Stimulated activated CD4-positive, alpha-beta T cell treated with anti-CD3 and anti-CD28 coated beads, Interleukin-15, amount 100 ng/mL, for 24 hours (primary cell): Measurements from ENCODE around the gene SF1.

Experiments used
- DNase-seq: peaks from one replicate; pipeline ENCODE4 v3.0.0-alpha.2; 2020

Gene SF1

DNA sequence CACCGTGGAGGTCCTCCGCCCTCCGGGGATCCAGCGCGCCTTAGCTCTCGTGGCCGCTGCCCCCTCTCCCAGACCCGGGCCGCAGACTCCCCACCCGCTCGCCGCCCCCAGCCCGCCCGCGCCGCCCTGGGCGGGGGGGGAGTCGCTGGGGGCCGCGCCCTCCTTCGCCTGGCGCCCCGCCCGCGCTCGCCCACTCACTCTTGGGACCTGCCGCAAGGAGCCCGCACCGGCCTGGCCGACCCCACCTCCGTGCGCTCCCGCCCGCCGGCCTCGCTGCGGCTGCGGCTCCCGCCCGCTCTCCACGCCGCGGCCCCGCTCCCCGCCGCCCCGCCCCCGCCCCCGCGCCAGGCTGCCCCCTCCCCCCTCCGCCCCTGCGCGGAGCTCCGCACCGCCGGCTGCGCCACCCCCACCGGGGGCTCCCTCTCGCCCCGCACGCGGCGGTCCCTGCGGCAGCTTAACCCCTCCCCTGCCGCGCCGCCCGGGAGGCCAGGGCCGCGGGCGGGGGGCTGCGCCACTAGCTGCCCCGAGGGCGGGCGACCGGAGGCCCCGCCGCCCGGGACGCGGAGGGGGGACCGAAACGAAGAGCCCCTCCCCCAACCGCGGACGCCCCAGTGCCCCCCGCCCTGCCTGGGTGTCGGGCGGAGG lies 33.7 kb downstream of the SF1 start:
- peak; percentile 30 for DNase-seq

DNA sequence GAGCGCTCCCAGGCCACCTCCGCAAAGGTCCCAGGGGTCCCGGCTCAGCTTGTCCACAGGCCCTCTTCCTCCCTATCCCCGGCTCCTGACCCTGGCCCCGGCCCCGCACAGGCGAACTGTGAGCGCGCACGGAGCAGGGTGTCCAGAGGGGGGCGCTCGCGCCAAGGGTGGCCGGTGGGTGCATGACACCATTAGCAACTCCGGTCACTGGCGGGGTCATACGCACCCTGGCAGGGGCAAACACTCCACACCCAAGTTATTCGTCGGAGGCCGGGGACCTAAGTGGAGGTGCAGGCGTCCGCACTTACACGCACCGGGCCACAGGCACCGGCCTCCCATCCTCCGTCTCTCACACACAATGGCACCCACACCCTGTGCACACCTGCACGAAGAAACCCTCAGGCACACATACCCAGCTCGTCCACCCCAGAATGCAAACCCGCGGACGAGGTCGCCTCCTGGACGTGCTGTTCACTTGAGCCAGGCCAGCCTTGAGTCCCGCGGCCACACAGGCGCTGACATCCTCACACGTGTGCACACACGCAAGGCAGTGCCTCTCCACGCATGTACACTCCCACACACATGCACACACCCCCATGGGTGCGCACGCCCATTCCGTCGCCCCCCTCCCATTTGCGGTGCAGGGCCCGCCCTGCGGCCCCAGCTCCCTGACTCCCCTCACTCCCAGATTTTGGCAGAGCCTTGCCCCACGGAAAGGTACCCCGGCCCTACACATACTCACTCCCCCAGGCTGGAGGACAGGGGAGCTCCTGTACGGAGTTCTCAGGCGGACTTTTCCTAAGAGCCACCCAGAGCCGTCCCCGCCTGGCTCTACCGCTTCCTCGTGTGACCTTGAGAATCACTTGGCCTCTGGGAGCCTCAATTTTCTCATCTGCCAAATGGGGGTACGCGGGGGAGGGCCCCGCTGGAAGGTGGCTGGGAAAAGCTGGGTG lies 34.5 kb downstream of the SF1 start, which contains the start of gene RASGRP2:
Gene RASGRP2, minus strand, starts transcription at position 552 of the 953 bp plus-strand sequence. CDS start 1,276 bp downstream, outside the sequence.
- peak; percentile 81 for DNase-seq

DNA sequence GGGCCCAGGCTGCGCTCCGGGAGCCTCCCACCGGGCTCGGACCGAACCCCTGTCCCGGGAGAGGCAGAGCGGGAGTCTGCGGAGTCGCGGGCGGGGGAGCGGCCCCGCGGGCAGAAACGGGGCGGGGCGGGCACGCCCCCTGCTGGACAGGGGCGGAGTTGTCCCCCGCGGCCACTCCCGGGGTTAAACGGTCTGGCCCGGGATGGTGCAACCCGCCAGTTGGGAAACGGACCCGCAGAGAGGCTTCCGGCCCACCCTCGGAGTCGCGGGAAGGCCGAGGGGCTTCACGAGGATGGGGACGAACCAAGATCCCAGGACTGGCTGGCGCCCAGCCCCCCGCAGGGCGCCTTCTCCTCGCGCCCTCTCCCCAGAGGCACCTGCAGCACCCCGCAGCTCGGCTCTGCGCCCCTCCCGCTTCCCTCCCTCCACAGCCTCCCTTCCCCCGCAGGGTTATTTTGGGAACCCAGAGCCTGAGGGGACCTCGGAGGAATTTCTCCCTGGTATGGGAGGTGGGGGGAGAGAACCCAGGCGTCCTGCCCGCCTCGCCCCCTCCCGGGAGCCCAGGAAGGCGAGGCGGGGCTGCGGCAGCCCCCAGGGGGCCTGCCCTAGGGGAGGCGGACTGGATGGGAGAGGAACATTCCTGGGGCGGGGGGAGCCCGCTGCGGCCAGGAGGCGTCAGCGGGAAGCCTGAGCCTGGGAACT lies 35.3 kb downstream of the SF1 start:
- DNase-seq = peak; percentile 80

GRCh38 chr11:64742087-64742888 lies 36.1 kb downstream of the SF1 start:
- DNase-seq = peak; percentile 52

GRCh38 chr11:64741375-64742086 lies 36.8 kb downstream of the SF1 start:
- no peak for DNase-seq

- DNase-seq = no peak
Measured at GRCh38 chr11:64739871-64740270, 38.5 kb downstream of the SF1 start.

- no peak for DNase-seq
Measured at GRCh38 chr11:64736654-64737053, 41.7 kb downstream of the SF1 start.

DNA sequence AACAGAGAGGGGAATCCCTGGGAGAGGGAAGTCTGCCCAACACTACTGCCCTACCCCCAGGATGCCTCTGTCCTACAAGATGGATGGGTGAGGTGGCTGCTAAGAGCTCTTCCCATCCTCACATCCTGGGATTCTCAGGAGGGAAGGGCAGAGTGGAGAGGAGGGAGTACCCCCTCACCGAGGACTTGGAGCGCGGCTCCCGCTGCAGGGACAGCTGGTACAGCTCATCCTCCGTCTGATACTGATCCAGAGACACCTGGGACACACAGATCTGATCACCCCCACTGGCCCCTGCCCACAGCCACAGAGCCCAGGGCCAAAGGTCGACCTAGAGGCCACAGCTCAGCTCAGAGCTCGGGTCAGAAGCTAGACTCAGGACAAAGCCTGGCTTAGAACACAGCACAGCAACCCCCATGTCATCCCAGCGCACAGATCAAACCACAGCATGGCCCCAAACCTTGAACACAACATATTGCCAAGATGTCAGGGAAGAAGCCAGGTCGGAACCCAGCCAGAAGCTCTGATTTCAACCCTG lies 42.5 kb downstream of the SF1 start:
- DNase-seq = no peak

DNA sequence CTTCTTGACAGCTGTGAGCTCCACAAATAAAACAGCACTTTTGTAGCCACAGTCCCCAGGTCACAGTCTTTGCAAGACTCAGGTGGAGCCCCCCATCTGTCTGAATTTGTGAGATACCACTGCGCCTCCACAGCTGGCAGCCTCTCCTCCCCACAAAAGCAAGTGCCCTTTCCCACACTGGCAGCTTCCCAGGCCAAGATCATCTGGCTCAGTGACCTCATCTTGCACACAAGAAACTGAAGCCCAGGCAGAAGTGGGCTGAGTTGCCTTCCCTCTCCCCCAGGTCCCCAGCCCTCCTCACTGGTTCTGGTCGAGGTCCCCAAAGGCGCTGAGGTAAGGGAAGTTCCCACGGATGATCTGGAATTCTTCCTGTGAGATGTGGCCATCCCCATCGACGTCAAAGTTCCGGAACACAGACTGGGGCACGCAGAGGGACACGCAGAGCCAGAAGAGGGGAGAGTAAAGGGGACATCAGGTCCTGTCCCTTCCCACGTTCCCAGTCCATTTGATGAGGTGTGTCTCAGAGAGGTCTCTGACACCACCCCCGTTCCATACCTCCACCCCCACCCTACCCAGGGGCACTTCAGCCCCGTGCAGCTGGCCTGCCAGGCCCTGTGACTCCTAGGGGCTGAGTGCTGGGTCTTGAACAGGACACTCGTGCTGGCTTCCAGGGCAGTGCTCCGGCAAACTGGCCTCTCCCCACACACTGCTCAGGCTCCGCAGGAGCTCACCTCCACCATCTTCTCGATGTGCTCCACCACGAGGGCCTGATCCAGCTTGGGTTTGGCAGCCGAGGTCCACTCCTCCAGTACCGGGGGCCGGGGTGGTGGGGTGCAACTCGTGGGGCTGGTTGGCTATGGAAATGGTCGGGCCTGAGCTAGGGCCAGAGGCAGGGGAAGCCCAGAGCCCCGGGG lies 43.3 kb downstream of the SF1 start:
- no peak for DNase-seq

- no peak for DNase-seq
Measured at GRCh38 chr11:64731601-64732000, 46.7 kb downstream of the SF1 start.

- DNase-seq = peak; percentile 51
Measured at GRCh38 chr11:64729851-64730382, 48.4 kb downstream of the SF1 start.

DNA sequence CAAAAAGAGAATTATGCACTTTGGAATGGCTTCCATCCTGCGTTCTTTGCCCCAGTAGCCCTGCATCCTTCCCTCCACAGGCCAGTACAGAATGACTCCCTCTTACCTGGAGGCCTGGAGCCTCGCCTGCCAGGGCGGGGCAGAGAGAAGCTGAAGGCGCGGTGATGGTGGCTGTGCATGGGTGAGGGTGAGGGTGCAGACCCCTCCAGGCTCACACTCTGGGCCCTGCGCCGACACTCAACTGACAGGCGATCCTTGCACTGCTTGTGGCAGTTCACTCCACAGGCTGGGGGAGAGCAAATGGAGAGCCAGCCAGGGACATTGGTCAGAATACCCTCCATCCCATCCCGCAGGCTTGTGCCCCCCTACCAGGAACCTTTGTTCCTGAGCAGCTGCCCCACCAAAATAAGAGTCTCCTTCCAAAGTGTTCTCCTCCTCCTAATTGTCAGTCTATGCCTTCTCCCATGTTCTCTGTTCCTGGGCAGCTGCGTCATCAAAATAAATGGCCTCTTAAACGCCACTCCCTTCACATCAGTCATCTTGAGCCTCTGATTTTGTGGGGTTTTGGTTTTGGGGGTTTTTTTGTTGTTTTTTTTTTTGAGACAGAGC lies 49.5 kb downstream of the SF1 start:
- no peak for DNase-seq

DNA sequence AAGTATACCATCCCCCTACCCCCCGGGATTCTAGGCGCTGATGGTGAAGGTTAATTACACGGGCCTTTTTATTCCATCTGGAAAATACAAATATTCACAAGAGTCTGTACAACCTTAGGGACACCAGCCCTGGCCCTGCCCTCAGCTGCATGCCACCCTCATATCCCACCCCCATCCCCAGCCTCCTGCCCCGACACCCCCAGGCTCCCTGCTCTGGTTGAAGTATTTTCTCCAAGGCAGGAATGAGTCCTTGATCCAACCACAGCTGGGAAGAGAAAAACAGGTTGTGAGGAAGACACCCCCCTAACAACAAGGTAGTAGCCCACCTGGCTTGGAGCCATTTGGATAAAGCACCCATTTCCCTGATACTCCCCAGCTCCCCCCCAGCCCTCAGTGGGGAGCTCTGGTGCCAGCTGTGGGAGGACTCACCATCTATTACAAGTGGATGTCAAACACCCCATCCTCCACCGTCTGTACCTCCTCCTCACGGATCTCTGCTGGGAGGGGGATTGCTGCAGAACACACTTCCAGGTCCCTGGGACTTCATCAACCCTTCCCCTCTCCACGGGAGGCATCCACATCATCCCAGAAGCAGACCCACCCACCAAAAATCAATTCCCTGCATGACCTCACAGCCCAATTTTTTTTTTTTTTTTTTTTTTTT lies 51.3 kb downstream of the SF1 start:
- no peak for DNase-seq

DNA sequence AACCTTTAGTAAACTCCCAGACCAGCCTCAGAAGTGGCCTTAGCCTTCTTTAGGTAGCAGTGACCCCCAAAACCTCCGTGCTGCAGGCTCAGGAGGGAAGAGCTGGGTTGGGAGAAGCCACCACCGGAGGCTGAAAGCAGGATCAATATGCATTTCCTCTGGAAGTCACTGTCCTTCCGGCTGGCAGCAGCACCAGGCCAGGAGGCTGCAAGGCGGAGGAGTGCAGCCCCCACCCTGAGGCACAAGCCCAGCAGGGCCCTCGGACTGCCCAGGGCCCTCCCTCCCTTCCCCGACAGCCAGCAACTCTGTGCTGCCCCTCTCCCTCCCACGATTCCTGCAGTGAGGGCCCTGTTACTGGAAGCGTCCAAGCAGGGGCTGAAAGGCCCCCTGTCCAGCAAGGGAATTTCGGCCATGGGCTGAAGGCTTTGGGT lies 52.1 kb downstream of the SF1 start:
- DNase-seq = no peak

DNA sequence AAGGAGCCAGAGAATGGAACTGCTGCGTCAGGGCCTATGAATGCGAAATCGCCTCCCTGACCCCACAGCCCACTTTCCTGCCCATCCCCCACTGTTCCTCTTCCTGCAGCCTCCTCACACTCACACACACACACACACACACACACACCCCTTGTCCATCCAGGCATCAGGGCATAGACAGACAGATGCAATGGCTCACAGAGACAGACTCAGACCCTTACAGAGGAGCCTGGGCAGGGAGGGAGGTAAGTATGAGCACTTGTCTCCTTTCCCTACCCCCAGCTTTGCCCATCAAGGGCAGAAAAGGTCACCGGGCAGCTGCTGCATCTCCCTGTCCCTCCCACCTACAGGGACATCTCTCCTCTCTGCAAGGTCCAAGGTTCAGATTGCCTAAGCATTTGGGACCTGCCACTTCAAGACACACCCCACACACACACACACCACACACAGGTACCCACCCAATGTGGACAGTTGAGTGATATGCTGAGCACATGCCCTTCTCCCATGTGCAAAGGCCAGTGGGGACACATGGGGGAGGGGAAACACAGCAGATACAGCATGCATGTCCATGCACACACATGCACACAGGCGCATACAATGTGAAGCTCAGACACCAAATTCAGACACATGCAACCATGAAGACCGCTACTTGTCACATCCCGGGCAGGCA lies 53.3 kb downstream of the SF1 start:
- no peak for DNase-seq

GRCh38 chr11:64723907-64724862 lies 54.2 kb downstream of the SF1 start:
- no peak for DNase-seq
